HG03521 (cell line): ENCODE measurements around the gene SALL4.
"Not testable (repeated sequence)": the region's sequence is repeated elsewhere in the genome, so short reads cannot be mapped to it uniquely, and the experiment has no call there.

Source experiments
- ATAC-seq: cut with Tn5 transposase; IDR thresholded peaks from one replicate; pipeline ENCODE4 v1.9.1; 2021; ENCODE audit warnings: mild to moderate bottlenecking, moderate library complexity; ENCODE audit not compliant: unreplicated experiment

SALL4 gene

GRCh38 chr20:51767867-51768758 is 34.2 kb downstream of the SALL4 start, which contains the start of gene ATP9A:
ATP9A (minus strand) TSS chr20:51768390; CDS start chr20:51768369, 21 bp downstream.
- ATAC-seq = no peak

DNA sequence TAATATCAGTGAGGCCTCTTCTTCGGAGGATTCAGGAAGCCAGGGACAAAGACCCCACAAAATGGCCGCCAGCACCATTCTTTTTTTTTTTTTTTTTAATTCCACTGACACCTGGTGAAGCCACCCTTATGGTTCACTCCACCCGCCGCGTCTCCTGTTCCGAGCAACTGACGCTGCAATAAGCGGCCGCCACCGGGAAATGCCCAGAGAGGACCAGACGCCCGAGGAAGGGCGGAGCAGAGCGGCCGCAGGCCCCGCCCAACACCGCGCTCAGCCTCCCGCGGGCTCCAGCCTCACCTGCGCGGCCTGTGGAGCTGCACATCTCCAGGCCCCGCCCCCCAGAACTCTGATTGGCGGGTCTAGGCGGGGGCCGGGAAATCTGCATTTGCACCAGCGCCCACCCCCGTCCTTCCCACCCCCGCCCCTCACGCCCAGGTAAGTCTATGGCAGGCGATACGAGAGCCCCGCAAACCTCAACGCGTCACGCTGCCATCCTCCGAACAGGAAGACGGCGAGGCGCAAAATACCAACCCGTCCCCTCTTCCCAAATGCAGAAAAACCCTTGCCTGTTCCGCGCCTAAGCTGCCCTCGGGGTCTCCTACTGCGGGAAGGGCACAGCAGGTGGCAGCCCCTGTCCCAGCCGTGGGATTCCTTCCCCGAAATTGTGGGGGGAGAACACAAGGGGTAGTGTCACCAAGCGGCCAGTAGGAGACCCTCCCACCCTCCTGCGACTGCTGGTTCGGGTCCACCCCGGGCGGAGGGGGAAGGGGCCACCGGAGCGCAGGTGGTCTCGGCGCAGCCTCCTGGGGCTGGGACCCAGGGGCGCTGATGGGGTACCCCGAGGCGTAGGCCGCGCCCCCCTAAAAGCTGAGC is 35.1 kb downstream of the SALL4 start:
- no peak for ATAC-seq

DNA sequence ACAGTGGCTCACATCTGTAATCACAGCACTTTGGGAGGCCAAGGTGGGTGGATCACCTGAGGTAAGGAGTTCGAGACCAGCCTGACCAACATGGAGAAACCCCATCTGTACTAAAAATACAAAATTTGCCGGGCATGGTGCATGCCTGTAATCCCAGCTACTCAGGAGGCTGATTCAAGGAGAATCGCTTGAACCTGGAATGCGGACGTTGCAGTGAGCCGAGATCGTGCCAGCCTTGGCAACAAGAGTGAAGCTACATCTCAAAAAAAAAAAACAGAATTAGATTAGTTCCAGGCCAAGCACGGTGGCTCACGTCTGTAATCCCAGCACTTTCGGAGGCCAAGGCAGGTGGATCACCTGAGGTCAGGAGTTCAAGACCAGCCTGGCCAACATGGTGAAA is 36.9 kb downstream of the SALL4 start:
- ATAC-seq = not testable (repeated sequence)

DNA sequence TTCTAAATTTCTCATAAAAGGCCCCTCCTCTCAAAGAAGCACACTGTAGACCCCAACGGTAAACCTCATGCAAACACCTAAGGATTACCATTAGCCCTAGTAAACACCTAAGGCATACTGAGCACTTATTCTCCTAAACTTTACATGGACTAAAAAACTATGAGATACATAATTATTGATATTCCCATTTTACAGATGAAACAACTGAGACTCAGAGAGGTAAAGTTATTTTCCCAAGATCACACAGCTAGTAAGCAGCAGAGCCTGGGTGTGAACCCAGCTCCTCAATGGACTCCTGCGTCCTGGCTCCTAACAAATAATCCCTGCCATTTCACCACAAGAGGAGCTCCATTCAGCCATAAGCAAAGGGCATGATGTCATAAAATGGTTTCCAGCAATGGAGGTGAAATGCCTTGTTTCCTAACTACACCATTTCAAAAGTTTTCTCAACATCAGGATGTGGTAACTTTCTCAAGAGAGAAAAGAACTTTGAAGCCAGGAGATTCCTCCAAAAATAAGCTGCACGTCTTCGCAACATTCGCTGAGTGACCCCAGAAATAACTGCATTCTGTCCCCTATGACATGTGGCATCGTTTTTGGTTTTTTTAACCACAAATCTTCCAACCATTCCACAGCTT is 38.2 kb downstream of the SALL4 start:
- ATAC-seq = no peak

DNA sequence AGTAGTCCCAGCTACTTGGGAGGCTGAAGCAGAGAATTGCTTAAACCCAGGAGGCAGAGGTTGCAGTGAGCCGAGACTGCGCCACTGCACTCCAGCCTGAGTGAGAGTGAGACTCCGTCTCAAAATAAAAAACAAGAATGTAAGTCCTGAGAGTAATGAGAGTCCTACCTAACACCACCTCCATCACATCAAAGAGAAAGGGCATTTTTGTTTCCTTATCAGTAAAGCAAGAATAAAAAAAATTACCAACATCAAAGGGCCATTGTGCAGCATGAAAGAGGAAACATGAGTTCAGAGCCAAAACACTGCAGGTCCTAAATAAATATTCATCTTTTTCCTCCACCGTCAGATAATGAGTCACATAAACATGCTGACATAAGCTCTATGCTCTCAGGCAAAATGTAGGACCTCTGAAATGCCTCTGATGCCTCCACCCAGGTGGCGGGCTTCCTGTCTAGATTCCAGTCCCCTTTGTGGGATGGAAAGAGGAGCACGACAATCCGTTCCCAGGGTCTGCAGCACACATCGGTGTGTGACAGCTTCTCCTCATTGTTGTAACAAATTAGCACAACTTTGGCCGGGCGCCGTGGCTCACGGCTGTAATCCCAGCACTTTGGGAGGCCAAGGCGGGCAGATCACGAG is 41.3 kb downstream of the SALL4 start:
- no peak for ATAC-seq

DNA sequence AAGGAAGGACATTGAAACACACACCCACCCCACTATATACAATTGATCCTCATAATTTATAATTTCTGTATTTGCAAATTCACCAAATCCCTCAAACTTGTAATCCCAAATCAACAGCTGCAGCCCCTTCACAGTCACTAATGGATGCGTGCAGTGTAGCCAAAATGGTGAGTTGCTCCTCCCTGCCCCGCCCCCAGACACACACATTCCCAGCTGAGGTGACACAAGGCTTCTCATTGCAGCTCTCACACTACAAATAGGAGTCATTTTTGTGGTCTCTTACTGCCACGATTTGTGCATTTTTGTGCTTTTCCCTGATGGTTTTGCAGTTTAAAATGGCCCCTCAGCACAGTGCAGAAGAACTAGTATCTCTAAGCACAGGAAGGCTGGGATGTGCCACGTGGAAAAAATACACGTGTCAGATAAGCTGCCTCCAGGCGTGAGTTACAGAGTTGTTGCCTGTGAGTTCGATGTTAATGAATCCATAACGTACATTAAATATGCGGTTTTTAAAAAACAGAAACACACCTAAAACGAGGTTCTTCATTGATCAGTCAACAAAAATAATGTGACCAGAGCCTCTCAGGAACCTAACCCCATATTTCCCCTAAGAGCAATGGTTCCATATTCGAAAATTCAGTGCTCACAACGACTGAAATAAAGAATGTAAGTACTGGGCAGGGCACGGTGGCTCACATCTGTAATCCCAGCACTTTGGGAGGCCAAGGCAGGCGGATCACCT is 42.4 kb downstream of the SALL4 start:
- no peak for ATAC-seq

DNA sequence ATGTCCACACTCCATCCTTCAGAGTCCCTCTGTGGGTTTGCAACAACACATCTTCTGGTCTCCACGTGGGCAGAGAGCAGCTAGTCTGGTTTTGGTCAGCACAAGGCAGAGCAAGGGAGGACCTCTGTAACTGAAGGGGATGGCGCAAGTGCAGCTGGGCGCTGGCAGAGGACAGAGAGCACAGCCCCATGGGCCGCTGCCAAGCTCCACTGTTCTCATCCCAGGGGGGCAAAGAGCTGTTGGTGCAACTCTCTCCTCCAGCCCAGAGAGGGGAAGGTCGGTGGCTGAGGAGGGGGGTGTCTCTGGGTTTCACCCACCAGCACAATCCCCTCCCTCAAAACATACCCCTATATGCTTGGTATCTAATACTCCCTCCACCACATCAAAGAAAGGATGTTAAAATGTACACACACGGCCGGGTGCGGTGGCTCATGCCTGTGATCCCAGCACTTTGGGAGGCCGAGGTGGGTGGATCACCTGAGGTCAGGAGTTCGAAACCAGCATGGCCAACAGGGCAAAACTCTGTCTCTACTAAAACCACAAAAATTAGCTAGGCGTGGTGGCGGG is 43.3 kb downstream of the SALL4 start:
- no peak for ATAC-seq

GRCh38 chr20:51757226-51757625 is 45.1 kb downstream of the SALL4 start:
- ATAC-seq = no peak

- ATAC-seq = no peak
These were observed 45.7 kb downstream of the SALL4 start for GRCh38 chr20:51756653-51757052.

GRCh38 chr20:51753220-51753619 is 49.1 kb downstream of the SALL4 start:
- not testable (repeated sequence) for ATAC-seq

DNA sequence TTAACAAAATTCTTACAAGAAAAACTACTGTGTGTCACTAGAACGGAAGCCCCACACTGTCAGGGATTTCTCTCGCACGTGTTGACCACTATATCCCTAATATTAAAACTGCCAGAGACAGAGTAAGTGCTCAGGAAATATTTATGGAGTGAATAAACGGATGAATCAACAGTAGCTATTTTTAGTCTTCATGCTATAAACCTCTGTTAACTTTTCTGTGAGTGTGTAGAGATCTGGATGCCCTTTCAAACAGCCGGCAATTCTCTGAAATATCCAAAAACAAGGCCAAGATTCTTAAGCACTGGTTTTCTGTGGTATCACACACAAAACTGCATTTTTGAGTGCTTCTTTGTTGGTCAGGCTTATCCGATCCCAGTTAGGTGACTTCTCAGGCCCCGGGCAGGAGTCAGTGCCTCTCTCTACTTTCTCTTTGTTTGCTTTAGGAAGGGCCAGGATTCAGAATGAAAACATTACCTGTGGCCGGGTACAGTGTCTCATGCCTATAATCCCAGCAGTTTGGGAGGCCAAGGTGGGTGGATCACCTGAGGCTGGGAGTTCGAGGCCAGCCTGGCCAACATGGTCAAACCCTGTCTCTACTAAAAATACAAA is 49.9 kb downstream of the SALL4 start:
- no peak for ATAC-seq

GRCh38 chr20:51750770-51751388 is 51.4 kb downstream of the SALL4 start:
- no peak for ATAC-seq

GRCh38 chr20:51750037-51750769 is 52.1 kb downstream of the SALL4 start:
- ATAC-seq = no peak

DNA sequence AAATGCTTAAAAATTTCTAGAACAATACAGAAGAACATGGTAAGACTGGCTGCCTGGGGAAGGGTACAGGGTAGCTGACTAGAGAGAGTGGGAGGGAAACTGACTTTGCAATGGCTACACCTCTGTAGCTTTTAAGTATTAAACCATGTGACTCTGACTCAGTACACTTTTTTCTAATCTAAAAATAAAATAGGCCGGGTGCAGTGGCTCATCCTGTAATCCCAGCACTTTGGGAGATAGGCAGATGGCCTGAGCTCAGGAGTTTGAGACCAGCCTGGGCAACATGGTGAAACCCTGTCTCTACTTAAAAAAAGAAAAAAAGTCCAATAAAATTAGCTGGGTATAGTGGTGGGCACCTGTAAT is 52.7 kb downstream of the SALL4 start:
- ATAC-seq = no peak

GRCh38 chr20:51747182-51747911 is 55.0 kb downstream of the SALL4 start:
- no peak for ATAC-seq

GRCh38 chr20:51745804-51746203 is 56.5 kb downstream of the SALL4 start:
- ATAC-seq = no peak

DNA sequence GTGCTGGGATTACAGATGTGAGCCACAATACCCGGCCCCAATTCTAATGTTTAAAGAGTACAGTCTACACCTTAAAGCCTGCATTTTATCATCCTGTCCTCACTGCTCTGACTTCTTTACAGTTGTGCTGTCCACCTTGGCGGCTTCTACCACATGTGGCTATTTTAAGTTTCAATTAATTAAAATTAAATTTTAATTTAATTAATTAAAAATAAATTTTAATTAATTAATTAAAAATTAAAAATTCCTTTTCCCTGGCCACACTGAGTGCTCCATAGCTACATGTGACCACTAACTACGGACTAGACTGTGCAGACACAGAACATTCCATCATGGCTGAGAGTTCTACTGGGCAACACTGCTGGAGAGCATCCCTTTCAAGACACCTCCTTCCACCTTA is 61.5 kb downstream of the SALL4 start:
- no peak for ATAC-seq

DNA sequence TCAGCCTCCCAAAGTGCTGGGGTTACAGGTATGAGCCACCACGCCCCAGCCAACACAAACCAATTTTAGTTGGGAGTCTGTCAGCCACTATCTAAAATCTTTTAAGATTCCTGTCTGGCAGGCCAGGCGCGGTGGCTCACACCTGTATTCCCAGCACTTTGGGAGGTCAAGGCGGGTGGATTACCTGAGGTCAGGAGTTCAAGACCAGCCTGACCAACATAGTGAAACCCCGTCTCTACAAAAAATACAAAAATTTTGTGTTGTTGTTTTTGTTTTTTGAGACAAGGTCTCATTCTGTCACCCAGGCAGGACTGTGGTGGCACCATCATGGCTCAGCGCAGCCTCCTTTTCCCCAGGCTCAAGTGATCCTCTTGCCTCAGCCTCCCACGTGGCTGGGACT is 62.0 kb downstream of the SALL4 start:
- not testable (repeated sequence) for ATAC-seq
